Measurements from ENCODE around the gene PKIG. TPM values are rescaled to one million over a fixed set of nuclear protein-coding genes. Genes with fewer than 3 reads are reported as not detected.

PKIG gene
- total RNA-seq, 1 experiment from 2014 or later: 20.1 TPM

DNA sequence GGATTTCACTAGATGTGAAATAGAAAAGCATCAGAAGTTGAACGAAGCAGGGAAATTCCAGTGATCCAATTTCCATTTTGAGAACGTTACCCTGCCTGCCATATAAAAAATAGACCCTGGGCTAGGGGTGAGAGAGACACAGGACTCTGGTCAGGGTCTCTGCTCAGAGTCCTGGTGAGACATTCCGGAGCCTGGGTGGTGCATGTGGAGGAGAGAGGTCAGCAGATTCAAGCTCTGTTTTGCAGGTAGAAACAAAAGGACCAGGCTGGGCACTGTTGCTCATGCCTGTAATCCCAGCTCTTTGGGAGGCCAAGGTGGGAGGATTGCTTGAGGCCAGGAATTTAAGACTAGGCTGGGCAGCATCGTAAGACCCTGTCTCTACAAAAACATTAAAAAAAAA, 17.9 kb downstream of the PKIG start:
- Histone ChIP-seq H3K4me1 (ENCODE audit: control insufficient read depth in 1 of 2, insufficient read depth in 2 of 2, low read length in 2 of 2) (peaks cover 0 to 3% of the 10 kb centered on the region in 2 experiments; a peak in 1 of 4 replicates), H3K27me3 (ENCODE audit: insufficient read depth, low read length) (no peaks in the 10 kb centered on the region), H2AFZ (ENCODE audit: low read depth, low read length, poor library complexity, severe bottlenecking) (no peak overlapping the region), H4K20me1 (ENCODE audit: insufficient read depth) (no peaks in the 10 kb centered on the region), H3K4me2 (ENCODE audit: low read length) (no peak overlapping the region), H3K9ac (ENCODE audit: low read length) (no peak overlapping the region), H3K9me3 (ENCODE audit: control insufficient read depth in 1 of 2, insufficient read depth in 1 of 2, low read depth in 1 of 2, low read length in 2 of 2) (no peaks in the 10 kb centered on the region), H3K79me2 (ENCODE audit: insufficient read depth, low read length) (no peaks in the 10 kb centered on the region), H3K9me2 (ENCODE audit: insufficient read depth) (no peaks in the 10 kb centered on the region), H3K36me3 (ENCODE audit: control insufficient read depth in 1 of 2, insufficient read depth in 2 of 2, low read length in 2 of 2) (no peaks in the 10 kb centered on the region), H3K27ac (ENCODE audit: low read depth, low read length) (no peak overlapping the region), H3K4me3 (replicated peaks in 1 of 2; ENCODE audit: low read depth in 1 of 2, low read length in 2 of 2) (no peak overlapping the region)
- intact Hi-C loops (cut with micrococcal nuclease): no loop called here
- no peak for TF ChIP-seq SIN3A (IDR thresholded peaks at IDR 0.05; ENCODE audit: low read depth)
- TF ChIP-seq POLR2A (IDR thresholded peaks at IDR 0.05; ENCODE audit: borderline replicate concordance, extremely low read depth, insufficient read depth, insufficient read length): no peak
- TF ChIP-seq REST (IDR thresholded peaks at IDR 0.05; ENCODE audit: low read depth): no peak
- no peak for TF ChIP-seq FOSL1 (IDR thresholded peaks at IDR 0.05; ENCODE audit: low read depth)
- no peak for TF ChIP-seq ELF1 (IDR thresholded peaks at IDR 0.05; ENCODE audit: borderline replicate concordance, low read depth)
- no peak for TF ChIP-seq SP1 (IDR thresholded peaks at IDR 0.05; ENCODE audit: low read depth)
- TF ChIP-seq JUND (IDR thresholded peaks at IDR 0.05): no peak
- TF ChIP-seq POLR2AphosphoS5 (IDR thresholded peaks at IDR 0.05; ENCODE audit: low read depth, low read length): no peak
- no peak for ATAC-seq
- no TSS peak for BruUV-seq (replicated peaks)
- no peak for DNase-seq (ENCODE audit: low read depth, low spot score)
- POLR2A ChIA-PET: no interaction called here
- RAD21 ChIA-PET (ENCODE audit: low non-redundant PET in 1 of 2, low total read pairs in 2 of 2, uncharacterized antibody in 2 of 2, unreplicated experiment in 2 of 2): no interaction called here
- CTCF ChIA-PET: no interaction called here

GRCh38 chr20:44600758-44601201, 18.4 kb downstream of the PKIG start:
- DNase-seq (ENCODE audit: low read depth, low spot score) (no peak), ATAC-seq (no peak)
- H3K9me3 ChIP-seq (ENCODE audit: control insufficient read depth in 1 of 2, insufficient read depth in 1 of 2, low read depth in 1 of 2, low read length in 2 of 2): no peaks in the 10 kb centered on the region
- ChIA-PET RAD21 (ENCODE audit: low non-redundant PET in 1 of 2, low total read pairs in 2 of 2, uncharacterized antibody in 2 of 2, unreplicated experiment in 2 of 2) (no interaction called here), POLR2A (no interaction called here), CTCF (no interaction called here)
- H3K27me3 ChIP-seq (ENCODE audit: insufficient read depth, low read length): no peaks in the 10 kb centered on the region
- no TSS peak for BruUV-seq (replicated peaks)
- H2AFZ ChIP-seq (ENCODE audit: low read depth, low read length, poor library complexity, severe bottlenecking): no peak overlapping the region
- intact Hi-C loops (cut with micrococcal nuclease): no loop called here
- H3K9me2 ChIP-seq (ENCODE audit: insufficient read depth): no peaks in the 10 kb centered on the region
- peaks cover 0 to 3% of the 10 kb centered on the region in 2 experiments; a peak in 1 of 4 replicates for H3K4me1 ChIP-seq (ENCODE audit: control insufficient read depth in 1 of 2, insufficient read depth in 2 of 2, low read length in 2 of 2)
- no peaks in the 10 kb centered on the region for H3K36me3 ChIP-seq (ENCODE audit: control insufficient read depth in 1 of 2, insufficient read depth in 2 of 2, low read length in 2 of 2)
- no peaks in the 10 kb centered on the region for H3K79me2 ChIP-seq (ENCODE audit: insufficient read depth, low read length)
- H3K27ac ChIP-seq (ENCODE audit: low read depth, low read length): no peak overlapping the region
- no peak overlapping the region for H3K4me2 ChIP-seq (ENCODE audit: low read length)
- no peaks in the 10 kb centered on the region for H4K20me1 ChIP-seq (ENCODE audit: insufficient read depth)
- no peak overlapping the region for H3K9ac ChIP-seq (ENCODE audit: low read length)
- no peak overlapping the region for H3K4me3 ChIP-seq (replicated peaks in 1 of 2; ENCODE audit: low read depth in 1 of 2, low read length in 2 of 2)
- no peak for TF ChIP-seq EGR1 (IDR thresholded peaks at IDR 0.05; ENCODE audit: low read depth)
- no peak for TF ChIP-seq POLR2AphosphoS5 (IDR thresholded peaks at IDR 0.05; ENCODE audit: low read depth, low read length)
- no peak for TF ChIP-seq YY1 (IDR thresholded peaks at IDR 0.05; ENCODE audit: extremely low read depth, insufficient replicate concordance, low read depth, low read length)
- no peak for TF ChIP-seq TCF7L2 (IDR thresholded peaks at IDR 0.05; ENCODE audit: borderline replicate concordance, extremely low read depth, insufficient read depth, insufficient read length)
- no peak for TF ChIP-seq EZH2 (IDR thresholded peaks at IDR 0.05)
- no peak for TF ChIP-seq JUND (IDR thresholded peaks at IDR 0.05)
- TF ChIP-seq CBX3 (IDR thresholded peaks at IDR 0.05; ENCODE audit: low read depth): no peak
- no peak for TF ChIP-seq SP1 (IDR thresholded peaks at IDR 0.05; ENCODE audit: low read depth)
- no peak for TF ChIP-seq ELF1 (IDR thresholded peaks at IDR 0.05; ENCODE audit: borderline replicate concordance, low read depth)
- TF ChIP-seq ATF3 (IDR thresholded peaks at IDR 0.05): no peak
- no peak for TF ChIP-seq SRF (IDR thresholded peaks at IDR 0.05; ENCODE audit: low read depth)
- TF ChIP-seq SIN3A (IDR thresholded peaks at IDR 0.05; ENCODE audit: low read depth): no peak
- TF ChIP-seq ZNF274 (IDR thresholded peaks at IDR 0.05; ENCODE audit: low read depth, low read length): no peak
- no peak for TF ChIP-seq RAD21 (IDR thresholded peaks at IDR 0.05; ENCODE audit: low read depth)
